OCI-LY7 (cell line): ENCODE data around the gene PROM2. TPM values are rescaled to one million over a fixed set of nuclear protein-coding genes. Genes with fewer than 3 reads are reported as not detected.

ENCODE experiments used
- BruUV-seq: library from RNA; stranded (reverse); fragments of 400-500 nt; replicated peaks from 2 replicates; lab custom pipeline; 2021; lab: Mats Ljungman, UMichigan
- CTCF ChIA-PET: fragments of 300-600 bp; sonication (Branson Sonifier 250); formaldehyde crosslinking; loops from one replicate; lab custom pipeline; 2022; ENCODE audit warnings: antibody characterized with exemption; ENCODE audit not compliant: unreplicated experiment; lab: Charles Lee
- POLR2A ChIA-PET: fragments of 300-600 bp; sonication (Branson Sonifier 250); formaldehyde crosslinking; loops from one replicate; lab custom pipeline; 2022; ENCODE audit warnings: antibody characterized with exemption; lab: Charles Lee
- DNase-seq: peaks from one replicate; pipeline ENCODE4 v3.0.0-alpha.2; 2015; ENCODE audit warnings: low spot score
- H2AFZ ChIP-seq: fragments of 200-600 bp; sonication (generic), shearing (Covaris generic); 2 replicates; pipeline ENCODE4 v1.6.1; 2014; ENCODE audit warnings: mild to moderate bottlenecking, antibody characterized with exemption, low read length, moderate library complexity
- H3K27ac ChIP-seq: fragments of 200-600 bp; sonication (generic); 2 replicates; pipeline ENCODE4 v1.5.1; 2014; ENCODE audit warnings: mixed run types, low read depth, mild to moderate bottlenecking, moderate library complexity, low read length, inconsistent platforms; ENCODE audit not compliant: poor library complexity, severe bottlenecking
- H3K36me3 ChIP-seq: fragments of 200-600 bp; sonication (generic); 2 replicates; pipeline ENCODE4 v1.6.1; 2014; ENCODE audit warnings: mild to moderate bottlenecking, antibody characterized with exemption, low read length, moderate library complexity, mixed read lengths; ENCODE audit not compliant: insufficient read depth
- H3K4me1 ChIP-seq: fragments of 200-600 bp; sonication (generic); 2 replicates; pipeline ENCODE4 v1.5.1; 2014; ENCODE audit warnings: mild to moderate bottlenecking, low read length; ENCODE audit not compliant: insufficient read depth, poor library complexity, severe bottlenecking
- H3K4me2 ChIP-seq: fragments of 200-600 bp; sonication (generic); 2 replicates; pipeline ENCODE4 v1.6.1; 2014; ENCODE audit warnings: mild to moderate bottlenecking, low read length
- H3K4me3 ChIP-seq: fragments of 200-600 bp; sonication (generic); 2 replicates; pipeline ENCODE4 v1.5.1; 2014; ENCODE audit warnings: mild to moderate bottlenecking, low read depth, low read length; ENCODE audit not compliant: poor library complexity, severe bottlenecking
- H3K79me2 ChIP-seq: fragments of 200-600 bp; sonication (generic); 2 replicates; pipeline ENCODE4 v1.6.1; 2016; ENCODE audit warnings: low read depth, mild to moderate bottlenecking, low read length, moderate library complexity, mixed read lengths; ENCODE audit not compliant: insufficient read depth
- H3K9me2 ChIP-seq: fragments of 200-600 bp; sonication (generic); 2 replicates; pipeline ENCODE4 v1.6.1; 2016; ENCODE audit warnings: mild to moderate bottlenecking, low read length, mixed read lengths; ENCODE audit not compliant: insufficient read depth
- H3K9me3 ChIP-seq: fragments of 200-600 bp; sonication (generic); 2 replicates; pipeline ENCODE4 v1.6.1; 2014; ENCODE audit warnings: mild to moderate bottlenecking, mixed run types, low read length, mixed read lengths
- H4K20me1 ChIP-seq: fragments of 200-600 bp; sonication (generic); 2 replicates; pipeline ENCODE4 v1.6.1; 2014; ENCODE audit warnings: mild to moderate bottlenecking, antibody characterized with exemption, low read length, moderate library complexity, mixed read lengths; ENCODE audit not compliant: insufficient read depth
- EZH2phosphoT487 ChIP-seq: fragments of 200-600 bp; sonication (generic); IDR thresholded peaks from 2 replicates; pipeline ENCODE4 v1.6.1; 2018; ENCODE audit warnings: low read depth, borderline replicate concordance, mild to moderate bottlenecking, mixed run types, antibody characterized with exemption, low read length, moderate library complexity, mixed read lengths
- intact Hi-C: fragments of 100-400 bp; cut with micrococcal nuclease; formaldehyde crosslinking; loops from one replicate; pipeline ENCODE4 v1.10.0; 2022; ENCODE audit not compliant: unreplicated experiment
- total RNA-seq, 2 experiments: library from RNA; depleted of rRNA in 1 of 2; stranded (reverse); fragments of >200 nt in 1 of 2; shearing (Covaris generic) in 1 of 2; gene quantifications; 2 replicates each; pipeline ENCODE4 v1.2.3, GENCODE V29; 2014 to 2022
- TF ChIP-seq, protein P1 (sequence below): fragments of 200-600 bp; sonication (generic); conservative IDR thresholded peaks from 2 replicates; pipeline ENCODE4 v1.5.1; 2014; ENCODE audit warnings: mild to moderate bottlenecking, antibody characterized with exemption, low read length, moderate library complexity, mixed read lengths

Gene PROM2
- total RNA-seq, 2 experiments from 2014 or later: 0.47 TPM; not detected in 1

DNA sequence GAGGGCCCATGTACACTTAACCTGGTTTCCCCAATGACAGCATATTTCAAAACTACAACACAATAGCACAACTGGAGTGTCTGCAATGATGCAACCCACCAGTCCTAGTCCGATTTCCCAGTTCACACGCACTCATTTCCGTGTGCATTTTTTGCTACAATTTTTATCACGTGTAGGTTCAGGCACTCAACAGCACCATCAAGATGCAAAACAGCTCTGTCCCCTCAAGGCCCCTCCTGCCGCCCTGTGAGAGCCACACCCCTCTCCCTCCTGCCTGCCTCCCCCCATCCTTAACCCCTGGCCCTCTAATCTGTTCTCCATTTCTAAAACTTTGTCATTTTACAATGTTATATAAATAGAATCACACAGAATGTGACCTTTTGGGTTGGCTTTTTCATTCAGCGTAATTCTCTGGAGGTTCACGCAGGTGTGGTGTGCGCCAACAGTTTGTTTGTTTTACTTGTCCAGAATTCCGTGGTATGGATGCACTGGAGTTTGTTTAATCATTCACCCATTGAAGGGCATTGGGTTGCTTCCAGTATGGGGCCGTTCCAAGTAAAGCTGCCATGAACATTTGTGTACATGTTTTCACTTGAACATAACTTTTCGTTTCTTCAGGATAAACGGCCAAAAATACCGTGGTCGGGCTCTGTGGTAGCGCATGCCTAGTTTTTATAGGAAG, 31.3 kb downstream of the PROM2 start:
- Histone ChIP-seq H3K27ac (no peak overlapping the region), H3K9me3 (no peaks in the 10 kb centered on the region), H4K20me1 (no peaks in the 10 kb centered on the region), H3K4me3 (no peak overlapping the region), H2AFZ (no peak overlapping the region), H3K4me2 (no peak overlapping the region), H3K36me3 (no peaks in the 10 kb centered on the region), H3K4me1 (no peaks in the 10 kb centered on the region), H3K79me2 (no peaks in the 10 kb centered on the region), H3K9me2 (no peaks in the 10 kb centered on the region)
- CTCF ChIA-PET: no interaction called here
- no TSS peak for BruUV-seq
- intact Hi-C loops: no loop called here
- DNase-seq: no peak
- TF ChIP-seq, protein P1, sequence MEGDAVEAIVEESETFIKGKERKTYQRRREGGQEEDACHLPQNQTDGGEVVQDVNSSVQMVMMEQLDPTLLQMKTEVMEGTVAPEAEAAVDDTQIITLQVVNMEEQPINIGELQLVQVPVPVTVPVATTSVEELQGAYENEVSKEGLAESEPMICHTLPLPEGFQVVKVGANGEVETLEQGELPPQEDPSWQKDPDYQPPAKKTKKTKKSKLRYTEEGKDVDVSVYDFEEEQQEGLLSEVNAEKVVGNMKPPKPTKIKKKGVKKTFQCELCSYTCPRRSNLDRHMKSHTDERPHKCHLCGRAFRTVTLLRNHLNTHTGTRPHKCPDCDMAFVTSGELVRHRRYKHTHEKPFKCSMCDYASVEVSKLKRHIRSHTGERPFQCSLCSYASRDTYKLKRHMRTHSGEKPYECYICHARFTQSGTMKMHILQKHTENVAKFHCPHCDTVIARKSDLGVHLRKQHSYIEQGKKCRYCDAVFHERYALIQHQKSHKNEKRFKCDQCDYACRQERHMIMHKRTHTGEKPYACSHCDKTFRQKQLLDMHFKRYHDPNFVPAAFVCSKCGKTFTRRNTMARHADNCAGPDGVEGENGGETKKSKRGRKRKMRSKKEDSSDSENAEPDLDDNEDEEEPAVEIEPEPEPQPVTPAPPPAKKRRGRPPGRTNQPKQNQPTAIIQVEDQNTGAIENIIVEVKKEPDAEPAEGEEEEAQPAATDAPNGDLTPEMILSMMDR: no peak
- no peak for TF ChIP-seq EZH2phosphoT487
- POLR2A ChIA-PET: no interaction called here

DNA sequence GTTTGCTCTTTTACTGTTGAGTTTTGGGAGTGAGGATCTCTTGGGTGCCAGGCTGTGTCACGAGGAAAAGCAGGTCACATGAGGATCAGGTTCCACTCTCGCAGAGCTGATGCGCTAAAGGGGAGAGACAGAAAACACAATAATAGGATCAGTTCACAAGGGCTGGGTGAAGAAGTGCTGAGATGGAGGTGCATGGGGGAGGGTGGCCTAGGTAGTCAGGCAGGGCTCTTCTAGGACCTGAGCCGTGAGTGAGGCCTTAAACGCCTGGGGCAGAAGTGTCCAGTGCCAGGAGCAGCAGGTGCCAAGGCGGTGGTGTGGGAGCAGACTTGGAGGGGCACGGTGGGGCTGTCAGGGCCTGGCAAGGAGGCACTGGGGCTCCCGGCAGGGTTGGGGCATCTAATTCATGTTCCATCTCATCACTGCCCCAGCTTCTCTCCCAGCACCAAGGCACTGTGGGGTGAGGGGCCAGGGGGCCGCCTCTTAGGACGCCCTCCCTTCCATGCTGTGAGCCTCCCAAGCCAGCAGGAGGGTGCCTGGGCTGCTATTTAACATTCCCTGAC, 32.2 kb downstream of the PROM2 start:
- H3K79me2 ChIP-seq: no peaks in the 10 kb centered on the region
- H4K20me1 ChIP-seq: no peaks in the 10 kb centered on the region
- no peaks in the 10 kb centered on the region for H3K9me2 ChIP-seq
- no peak overlapping the region for H3K4me2 ChIP-seq
- CTCF ChIA-PET: no interaction called here
- no peak overlapping the region for H3K27ac ChIP-seq
- TF ChIP-seq EZH2phosphoT487: no peak
- TF ChIP-seq, protein P1: no peak
- H2AFZ ChIP-seq: no peak overlapping the region
- intact Hi-C loops: no loop called here
- no peaks in the 10 kb centered on the region for H3K4me1 ChIP-seq
- no peaks in the 10 kb centered on the region for H3K36me3 ChIP-seq
- POLR2A ChIA-PET: no interaction called here
- DNase-seq: no peak
- no peak overlapping the region for H3K4me3 ChIP-seq
- no peaks in the 10 kb centered on the region for H3K9me3 ChIP-seq
- no TSS peak for BruUV-seq

DNA sequence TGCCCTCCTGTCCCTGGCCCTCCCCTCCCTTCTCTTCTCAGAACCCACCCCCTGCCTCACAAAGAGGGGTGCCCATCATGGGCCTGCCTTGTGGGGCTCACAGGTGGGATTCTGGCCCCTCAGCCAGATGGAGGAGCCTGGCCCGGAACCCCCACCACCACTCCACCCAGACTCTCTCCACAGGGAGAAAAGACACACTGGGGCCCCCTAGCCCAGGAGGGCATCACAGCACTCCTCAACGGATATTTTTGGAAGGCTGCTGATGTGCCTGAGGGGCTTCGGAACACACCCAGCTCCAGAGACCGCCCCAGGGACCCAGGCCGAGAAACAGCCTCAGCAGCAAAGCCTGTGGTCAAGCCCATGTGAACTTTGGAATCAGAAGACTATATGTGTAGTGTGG, 32.8 kb downstream of the PROM2 start:
- CTCF ChIA-PET: no interaction called here
- TF ChIP-seq, protein P1: no peak
- no peak for TF ChIP-seq EZH2phosphoT487
- Histone ChIP-seq H3K4me3 (no peak overlapping the region), H3K36me3 (no peaks in the 10 kb centered on the region), H3K4me1 (no peaks in the 10 kb centered on the region), H4K20me1 (no peaks in the 10 kb centered on the region), H3K27ac (no peak overlapping the region), H3K9me3 (no peaks in the 10 kb centered on the region), H3K79me2 (no peaks in the 10 kb centered on the region), H3K9me2 (no peaks in the 10 kb centered on the region), H2AFZ (no peak overlapping the region), H3K4me2 (no peak overlapping the region)
- no peak for DNase-seq
- intact Hi-C loops: no loop called here
- POLR2A ChIA-PET: no interaction called here
- no TSS peak for BruUV-seq
